LNCAP (cell line): ENCODE data around the gene GCN1.

Source experiments
- CTCF ChIP-seq: fragments of 450-650 bp; IDR thresholded peaks from 2 replicates; pipeline ENCODE4 v1.5.1; 2017; ENCODE audit warnings: mild to moderate bottlenecking

Gene GCN1

DNA sequence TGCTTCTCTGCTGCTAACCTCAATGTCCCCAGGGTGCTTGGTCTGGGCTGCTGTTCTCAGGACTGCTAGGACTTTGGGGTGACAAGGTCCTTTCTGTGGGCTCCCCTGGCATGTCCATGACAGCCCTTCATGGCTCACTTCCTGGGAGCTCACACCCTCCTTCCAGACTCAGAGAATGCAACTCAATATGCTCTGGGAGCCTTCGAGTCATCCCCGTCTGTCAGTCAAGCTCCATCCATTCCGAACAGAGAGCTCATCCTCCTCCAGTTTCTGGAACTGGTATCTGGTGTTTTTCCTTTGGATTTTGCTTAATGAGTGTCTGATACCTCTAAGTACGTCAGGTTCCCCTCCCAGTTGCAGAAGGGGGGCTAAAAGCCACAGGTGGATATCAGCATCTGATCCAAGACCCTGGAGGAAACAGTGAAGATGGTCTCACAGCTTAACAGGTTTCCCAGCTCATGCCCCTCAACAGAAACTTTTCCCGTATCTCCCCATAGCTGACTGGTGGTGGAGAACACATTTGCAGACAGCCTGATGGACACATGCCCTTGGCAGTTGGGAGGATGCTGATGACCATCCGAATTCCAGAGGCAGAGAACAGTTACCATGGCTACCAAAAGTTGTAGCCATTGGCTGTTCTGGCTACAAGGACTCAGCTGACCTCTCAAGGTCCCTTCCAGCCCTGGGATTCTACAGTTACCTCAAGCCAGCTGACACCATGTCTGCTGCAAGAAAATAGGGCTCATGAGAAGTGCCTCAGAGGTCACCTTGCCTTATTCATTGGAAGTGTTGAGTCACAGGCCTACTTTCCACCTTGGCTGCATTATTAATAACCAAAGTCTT is 68.5 kb downstream of the GCN1 start:
- no peak for TF ChIP-seq CTCF

- TF ChIP-seq CTCF = no peak
Measured at GRCh38 chr12:120125029-120125428, 69.5 kb downstream of the GCN1 start.

- no peak for TF ChIP-seq CTCF
Measured at GRCh38 chr12:120121766-120122293, 72.7 kb downstream of the GCN1 start.

- no peak for TF ChIP-seq CTCF
Measured at GRCh38 chr12:120121343-120121742, 73.2 kb downstream of the GCN1 start.

DNA sequence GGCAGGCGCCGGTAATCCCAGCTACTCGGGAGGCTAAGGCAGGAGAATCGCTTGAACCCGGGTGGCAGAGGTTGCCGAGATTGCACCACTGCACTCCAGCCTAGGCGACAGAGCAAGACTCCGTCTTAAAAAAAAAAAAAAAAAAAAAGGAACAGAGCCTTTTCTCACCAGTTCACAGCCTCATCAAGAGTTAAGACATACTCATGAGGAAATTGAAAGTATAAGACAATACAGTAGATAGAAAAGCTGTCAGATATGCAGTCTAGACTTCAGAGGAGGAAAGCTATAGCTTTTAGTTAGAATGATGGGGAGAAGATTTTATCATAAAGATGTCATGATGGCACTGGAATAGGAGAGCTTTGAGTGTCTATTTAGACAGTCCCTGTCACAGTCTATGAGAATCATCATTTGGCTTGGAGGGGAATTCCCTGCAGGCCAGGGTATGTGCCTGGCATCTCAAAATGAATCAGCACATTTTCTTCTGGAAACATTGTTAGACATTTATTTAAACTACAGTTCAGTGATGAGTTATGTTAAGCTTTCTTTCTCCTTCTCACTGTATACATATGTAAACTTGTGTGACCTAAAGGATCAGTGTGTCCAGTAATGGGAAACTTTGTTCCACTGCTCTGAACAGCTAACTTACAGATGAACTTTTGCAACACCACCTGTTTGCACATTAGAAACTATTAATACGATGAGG is 75.1 kb downstream of the GCN1 start:
- TF ChIP-seq CTCF = no peak

DNA sequence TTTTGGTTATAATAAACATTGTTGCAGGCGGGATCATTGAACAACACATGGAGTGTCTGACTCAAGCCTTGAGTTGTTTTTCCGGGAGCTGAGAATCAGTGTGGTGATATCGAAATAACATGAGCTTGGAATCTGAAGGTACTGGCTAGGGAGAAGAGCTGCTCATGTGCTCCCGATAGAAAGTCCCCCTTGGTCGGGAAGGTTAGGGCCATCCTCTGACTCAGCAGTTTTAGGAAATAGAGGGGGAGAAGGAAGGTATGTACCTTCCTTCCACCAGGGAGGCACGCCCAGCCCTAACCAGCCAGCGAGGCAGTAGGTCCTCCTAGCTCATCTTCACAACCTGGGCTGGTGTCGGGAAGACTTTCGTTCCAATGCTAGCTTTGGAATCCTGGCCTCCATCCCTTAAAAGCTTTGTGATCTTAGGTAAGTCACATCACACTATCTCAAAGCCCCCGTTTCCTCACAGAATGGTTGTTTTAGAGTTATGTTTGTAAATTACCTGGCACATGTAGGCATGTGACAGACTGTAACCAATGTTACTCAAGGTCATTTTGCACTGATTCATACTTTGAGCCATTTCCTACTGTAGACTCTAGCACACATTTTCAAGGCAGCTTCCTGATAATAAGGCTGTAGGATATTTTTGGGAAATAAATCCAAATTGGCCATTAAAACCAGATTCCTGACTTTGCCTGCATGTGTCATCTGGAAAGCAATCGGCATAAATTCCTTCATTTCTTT is 76.0 kb downstream of the GCN1 start:
- no peak for TF ChIP-seq CTCF

GRCh38 chr12:120117961-120118320 is 76.6 kb downstream of the GCN1 start:
- no peak for TF ChIP-seq CTCF
